Cardiac fibroblast (primary cell): Measurements from ENCODE around the gene CCNG2.

Experiments used
- DNase-seq, 2 donors: peaks; one replicate each; pipeline versions ENCODE4 v3.0.0 to v3.0.0-alpha.2; 2010; ENCODE audit warnings: low read depth in 2 of 2
- H3K4me3 ChIP-seq, 2 donors: replicated peaks in 1 of 2; 1 replicate in 1 of 2; 2 replicates in 1 of 2; pipeline ENCODE4 v1.5.1; 2011; ENCODE audit warnings: low read depth in 2 of 2, low read length in 2 of 2, mild to moderate bottlenecking in 2 of 2, moderate library complexity in 1 of 2
- TF ChIP-seq, protein P1 (sequence below): IDR thresholded peaks from one replicate; pipeline ENCODE4 v1.5.1; 2011; ENCODE audit warnings: low read depth, mild to moderate bottlenecking, low read length, inconsistent platforms

The CCNG2 gene

DNA sequence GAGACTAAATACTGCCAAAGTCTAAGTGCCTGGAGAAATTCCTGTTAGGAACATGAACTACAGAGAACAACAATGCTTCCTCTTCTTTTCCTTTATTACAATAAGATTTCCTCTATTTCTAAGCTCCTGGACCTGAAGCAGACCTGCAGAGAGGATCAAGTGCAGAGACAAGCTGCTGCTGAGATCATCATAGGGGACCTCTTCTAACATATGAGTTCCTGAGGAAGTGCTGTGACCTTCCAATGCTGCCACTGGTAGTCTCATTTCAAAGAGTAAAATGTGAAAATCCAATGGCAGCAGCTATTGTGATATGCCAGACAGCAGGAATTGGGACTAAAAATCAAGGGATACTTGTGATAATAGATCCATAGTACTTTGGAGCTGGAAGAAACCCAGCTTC, 28.0 kb downstream of the CCNG2 start:
- TF ChIP-seq, protein P1, sequence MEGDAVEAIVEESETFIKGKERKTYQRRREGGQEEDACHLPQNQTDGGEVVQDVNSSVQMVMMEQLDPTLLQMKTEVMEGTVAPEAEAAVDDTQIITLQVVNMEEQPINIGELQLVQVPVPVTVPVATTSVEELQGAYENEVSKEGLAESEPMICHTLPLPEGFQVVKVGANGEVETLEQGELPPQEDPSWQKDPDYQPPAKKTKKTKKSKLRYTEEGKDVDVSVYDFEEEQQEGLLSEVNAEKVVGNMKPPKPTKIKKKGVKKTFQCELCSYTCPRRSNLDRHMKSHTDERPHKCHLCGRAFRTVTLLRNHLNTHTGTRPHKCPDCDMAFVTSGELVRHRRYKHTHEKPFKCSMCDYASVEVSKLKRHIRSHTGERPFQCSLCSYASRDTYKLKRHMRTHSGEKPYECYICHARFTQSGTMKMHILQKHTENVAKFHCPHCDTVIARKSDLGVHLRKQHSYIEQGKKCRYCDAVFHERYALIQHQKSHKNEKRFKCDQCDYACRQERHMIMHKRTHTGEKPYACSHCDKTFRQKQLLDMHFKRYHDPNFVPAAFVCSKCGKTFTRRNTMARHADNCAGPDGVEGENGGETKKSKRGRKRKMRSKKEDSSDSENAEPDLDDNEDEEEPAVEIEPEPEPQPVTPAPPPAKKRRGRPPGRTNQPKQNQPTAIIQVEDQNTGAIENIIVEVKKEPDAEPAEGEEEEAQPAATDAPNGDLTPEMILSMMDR = no peak
- DNase-seq = no peak

DNA sequence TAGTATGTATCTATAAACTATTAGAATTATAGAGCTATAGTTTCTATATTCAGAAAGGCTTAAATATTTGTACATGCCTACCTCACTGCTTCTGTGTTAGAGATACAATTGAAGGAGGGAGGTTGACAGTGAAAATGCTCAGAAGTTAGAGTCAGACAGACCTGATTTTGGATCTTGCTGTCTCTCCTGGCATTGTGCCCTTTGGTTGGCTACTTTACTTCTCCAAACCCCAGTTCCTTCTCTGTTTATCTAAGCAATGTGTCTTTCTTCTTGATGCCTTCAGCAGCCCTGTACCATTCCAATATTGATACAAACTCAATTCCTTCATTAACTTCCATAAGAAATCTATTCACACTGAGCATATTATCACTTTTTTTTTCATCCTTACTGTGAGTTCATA, 28.7 kb downstream of the CCNG2 start:
- H3K4me3 ChIP-seq = no peak overlapping the region
- TF ChIP-seq, protein P1 = no peak
- DNase-seq = no peak

More for the DNA sequence above, 28.0 kb downstream of the CCNG2 start:
- no peak overlapping the region for H3K4me3 ChIP-seq

DNA sequence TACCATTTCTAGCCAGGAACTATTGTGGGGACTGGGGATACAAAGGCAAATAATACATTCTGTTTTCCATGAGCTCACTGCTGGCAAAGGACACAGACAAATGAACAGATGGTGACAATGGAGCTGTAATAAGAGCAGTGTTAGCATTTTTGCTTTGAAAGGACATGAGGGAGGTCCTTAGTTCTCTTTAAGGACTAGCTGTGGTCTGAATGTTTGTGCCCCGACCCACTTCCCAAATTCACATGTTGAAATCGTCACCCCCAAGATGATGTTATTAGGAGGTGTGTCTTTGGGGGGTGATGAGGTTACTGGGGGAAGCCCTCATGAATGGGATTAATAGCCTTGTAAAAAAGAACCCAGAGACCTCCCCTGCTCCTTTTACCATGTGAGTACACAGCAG, 30.3 kb downstream of the CCNG2 start:
- H3K4me3 ChIP-seq = no peak overlapping the region
- DNase-seq = no peak
- TF ChIP-seq, protein P1 = no peak

DNA sequence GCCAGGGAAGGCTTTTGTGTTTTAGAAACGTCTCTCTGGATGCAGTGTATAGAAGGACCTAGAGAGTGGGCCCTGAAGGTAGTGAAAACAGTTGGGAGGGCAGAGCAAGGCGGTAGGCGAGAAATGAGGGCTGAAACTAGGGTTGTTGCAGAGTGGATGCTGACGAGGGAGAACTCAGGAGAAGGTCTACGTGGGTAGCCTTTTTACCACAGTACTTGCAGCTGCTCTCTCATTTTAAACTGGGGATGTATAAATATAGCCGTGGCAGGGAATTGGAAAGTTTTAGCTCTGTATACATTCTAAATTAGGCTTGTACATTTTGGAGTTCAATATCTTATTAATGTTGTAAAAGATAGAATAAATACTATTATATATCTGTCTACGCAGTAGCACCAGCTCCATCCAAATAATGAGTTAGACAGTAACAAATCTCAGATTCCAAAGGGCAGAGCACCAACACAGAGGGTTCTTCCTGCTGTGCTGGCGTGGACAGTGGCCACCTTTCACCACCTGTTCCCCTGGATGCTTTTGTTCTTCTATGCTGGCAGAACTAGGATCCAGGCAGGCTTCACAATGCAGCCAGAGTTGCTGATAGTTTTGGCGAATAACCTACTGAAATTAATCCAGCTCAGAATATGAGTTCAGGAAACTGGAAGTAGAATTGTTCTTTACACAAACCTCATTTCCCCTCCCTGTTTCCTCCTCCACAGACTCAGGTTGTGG, 31.7 kb downstream of the CCNG2 start:
- TF ChIP-seq, protein P1 = no peak
- no peak for DNase-seq
- H3K4me3 ChIP-seq = no peak overlapping the region

DNA sequence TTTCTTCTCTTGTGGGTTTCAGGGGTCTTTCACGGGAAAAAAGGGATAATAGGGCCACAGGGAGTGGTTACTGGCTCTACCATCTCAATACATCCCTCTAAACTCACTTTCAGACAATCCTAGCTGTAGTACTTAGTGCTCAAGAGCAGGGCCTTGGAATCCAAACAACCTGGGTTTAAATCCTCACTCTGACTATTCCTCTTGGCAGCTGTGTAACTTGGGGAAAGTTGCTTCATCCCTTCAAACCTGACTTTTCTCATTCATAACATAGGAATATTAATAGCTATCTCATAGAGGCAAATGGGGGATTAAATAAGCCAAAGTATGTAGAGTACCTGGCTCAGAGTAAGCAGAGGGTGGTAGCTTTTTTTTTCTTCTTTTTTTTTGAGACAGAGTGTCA, 32.4 kb downstream of the CCNG2 start:
- no peak overlapping the region for H3K4me3 ChIP-seq
- DNase-seq = no peak
- TF ChIP-seq, protein P1 = no peak

DNA sequence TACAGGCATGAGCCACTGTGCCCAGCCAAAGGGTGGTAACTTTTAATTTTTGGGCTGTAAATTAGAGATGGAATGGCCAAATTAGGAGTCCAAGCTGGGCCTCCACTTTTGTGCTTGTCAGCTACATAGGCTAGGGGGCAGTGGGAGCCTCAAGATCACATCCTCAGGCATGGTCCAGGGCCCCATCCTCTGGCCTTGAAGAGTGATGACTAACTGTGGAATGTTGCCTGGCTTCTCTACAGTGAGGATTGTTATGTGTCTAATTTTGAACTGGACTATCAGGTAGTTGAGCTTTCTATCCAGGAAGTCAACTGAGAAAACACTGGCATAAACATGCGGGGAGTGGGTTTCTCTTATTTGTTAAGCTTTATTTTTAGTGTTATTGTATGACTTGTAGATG, 33.0 kb downstream of the CCNG2 start:
- no peak for DNase-seq
- TF ChIP-seq, protein P1 = no peak
- no peak overlapping the region for H3K4me3 ChIP-seq

DNA sequence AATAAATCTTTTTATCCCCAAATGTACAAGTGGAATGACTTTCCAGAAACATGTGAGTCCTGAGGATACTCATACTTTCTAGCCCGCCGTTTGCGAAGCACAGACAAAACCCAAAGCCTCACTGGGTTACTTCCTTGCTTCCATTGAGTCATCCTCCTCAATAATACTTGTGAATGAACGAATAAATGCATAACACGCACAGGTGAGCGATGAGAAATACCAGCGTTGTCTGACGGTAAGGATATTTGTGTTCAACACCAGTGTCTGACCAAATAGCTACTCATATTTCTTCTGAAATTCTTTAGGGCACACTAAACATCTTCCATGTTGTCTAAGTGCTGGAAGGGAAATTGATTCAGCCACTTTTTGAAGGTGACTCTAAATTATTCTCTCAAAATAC, 36.0 kb downstream of the CCNG2 start:
- no peak overlapping the region for H3K4me3 ChIP-seq
- TF ChIP-seq, protein P1 = no peak
- no peak for DNase-seq
